GM18508 (cell line): ENCODE data around the gene CCDC69.

Experiments used
- ATAC-seq: cut with Tn5 transposase; IDR thresholded peaks from one replicate; pipeline ENCODE4 v1.9.1; 2021; ENCODE audit warnings: moderate number of reproducible peaks; ENCODE audit not compliant: insufficient read depth, unreplicated experiment

Gene CCDC69

DNA sequence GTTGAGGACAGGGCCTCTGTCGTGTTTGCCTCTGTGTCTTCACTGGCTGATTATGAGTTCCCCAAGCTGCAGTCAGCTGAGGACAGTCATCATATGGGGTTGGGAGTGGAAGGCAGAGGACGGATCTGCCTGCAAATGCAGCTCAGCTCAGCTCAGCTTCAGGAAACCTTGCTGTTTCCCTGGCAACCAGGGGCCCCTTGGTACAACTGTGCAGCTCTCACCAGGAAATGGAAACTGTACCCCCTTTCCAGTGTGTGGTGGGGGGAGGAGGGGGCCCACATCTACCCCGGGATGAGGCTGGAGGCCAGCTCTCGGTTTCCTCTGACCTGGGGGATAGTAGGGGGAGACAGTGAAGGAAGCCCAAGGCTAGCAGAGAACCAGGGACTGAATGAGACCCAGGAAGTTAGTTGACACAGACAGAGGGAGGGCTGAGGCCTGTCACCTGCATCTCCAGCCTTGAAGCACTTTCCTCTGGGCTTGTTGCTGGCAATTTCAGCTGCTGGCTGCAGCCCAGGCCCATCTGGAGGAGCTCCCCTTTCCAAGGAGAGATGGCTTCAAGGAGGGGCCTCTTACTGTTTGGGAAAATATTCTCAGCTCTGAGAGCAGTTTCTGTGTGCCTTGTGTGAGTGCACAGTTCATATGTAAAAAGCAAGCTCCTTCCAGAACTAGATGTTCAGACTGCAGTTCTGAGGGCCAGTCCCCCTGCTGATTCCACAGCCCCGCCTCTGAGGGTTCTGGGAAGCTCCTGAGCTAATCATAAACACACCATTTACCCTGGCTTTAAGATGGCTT is 73.2 kb downstream of the CCDC69 start:
- ATAC-seq: peak; percentile 31

DNA sequence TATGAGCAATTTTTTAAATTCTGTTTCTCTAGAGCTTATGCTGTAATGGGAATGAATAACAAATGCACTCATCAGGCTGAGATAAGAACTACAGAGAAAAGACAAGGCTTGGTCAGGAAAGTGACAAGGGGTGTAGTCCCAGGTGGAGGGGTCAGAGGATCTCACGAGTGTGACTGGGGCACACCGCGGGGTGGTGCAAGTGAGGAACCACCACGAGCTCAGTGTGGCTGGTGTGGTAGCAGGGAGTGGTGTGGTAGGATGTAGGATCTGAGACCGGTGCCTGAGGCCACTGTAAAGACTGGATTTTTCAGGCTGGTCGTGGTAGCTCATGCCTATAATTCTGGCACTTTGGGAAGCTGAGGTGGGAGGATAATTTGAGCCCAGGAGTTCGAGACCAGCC is 75.3 kb downstream of the CCDC69 start:
- ATAC-seq: no peak

DNA sequence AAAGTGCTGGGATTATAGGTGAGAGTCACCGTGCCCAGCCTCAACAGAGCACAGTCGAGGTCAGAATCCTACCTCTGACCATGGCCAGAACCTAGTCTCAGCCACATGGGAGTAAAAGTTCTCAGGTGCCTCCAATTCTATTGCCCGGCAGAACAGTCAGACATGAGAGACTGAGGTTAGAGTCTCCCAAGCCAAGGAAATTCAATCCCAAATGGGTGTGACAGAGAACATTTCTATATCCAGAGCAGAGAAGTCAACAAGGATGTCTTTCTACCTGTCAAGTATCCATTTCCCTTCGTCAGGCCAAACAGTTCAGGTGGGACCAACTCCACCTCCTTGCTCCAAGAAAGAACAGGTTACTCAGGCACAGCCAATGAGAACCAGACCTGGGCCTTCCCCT is 76.9 kb downstream of the CCDC69 start:
- ATAC-seq: no peak

DNA sequence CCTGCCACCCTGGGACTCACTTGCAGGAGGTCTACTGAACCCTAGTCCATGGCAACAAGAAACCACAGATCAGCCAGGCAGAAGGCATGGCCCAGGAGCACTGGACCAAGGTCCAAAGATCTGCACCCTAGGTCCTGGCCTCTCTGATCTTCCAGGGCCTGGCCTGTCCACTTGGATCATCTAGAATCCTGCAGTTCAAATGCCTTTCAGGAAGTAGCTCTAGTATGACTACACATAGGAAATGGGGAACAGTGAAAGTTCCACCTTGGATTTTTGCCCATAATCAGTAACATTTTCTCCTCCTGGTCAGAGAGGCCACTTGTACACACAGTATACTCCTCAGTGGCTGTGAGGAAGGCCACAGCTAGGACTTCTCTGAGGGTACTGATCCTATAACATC is 77.8 kb downstream of the CCDC69 start:
- no peak for ATAC-seq

DNA sequence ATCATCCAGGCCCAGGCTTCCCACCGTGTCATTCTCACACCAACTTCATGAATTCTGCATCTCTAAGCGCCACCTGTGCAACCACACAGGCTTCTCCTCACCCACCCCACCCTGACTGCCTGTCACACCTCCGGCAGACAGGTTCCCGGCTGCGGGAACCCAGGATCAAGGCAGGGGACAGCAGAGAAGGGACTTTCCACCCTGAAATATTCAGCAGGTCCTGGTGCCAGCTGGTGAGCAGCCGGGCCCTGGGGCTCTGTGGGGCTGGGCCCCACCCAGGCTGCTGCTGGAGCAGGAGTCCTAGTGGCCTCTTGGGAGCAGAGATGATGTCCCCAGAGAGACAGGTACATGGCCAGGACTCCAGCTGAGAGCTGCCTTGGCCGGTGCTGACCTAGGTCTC is 79.0 kb downstream of the CCDC69 start:
- no peak for ATAC-seq

DNA sequence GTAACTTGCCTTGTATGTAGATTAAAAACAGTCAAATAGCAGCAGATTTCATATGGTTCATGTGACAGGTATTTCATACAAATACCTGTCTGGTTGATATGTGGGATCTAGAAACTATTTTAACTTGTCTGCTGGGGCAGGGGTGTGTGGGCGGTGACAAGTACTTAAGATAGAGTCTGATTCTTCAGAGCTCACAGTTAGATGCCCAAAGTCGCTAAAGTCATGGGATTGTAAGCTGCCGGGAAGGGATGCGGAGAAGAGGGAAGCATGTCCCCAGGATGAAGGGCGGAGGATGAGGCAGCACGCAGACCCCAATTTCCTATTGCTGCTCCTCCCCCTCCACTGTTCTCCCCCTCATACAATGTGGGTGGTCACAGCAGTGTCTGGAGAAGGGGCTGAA is 79.6 kb downstream of the CCDC69 start:
- ATAC-seq: no peak

DNA sequence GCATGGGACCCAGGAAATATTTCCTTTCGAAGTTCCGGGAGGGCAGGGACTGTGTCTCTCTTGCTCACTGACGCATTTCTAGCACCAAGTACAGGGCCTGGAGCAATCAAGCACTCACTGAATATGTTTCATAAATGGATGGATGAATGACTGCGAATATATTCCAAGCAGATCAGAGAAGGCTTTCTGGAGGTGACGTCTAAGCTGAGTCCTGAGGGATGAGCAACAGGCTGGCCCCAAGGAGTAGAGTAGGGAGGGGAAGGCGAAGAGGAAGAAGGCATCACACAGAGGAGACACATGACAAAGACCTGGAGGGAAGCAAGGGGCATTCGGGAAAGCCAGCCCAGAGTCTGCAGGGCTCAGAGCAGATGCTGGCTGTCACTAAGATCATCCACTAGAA is 80.2 kb downstream of the CCDC69 start:
- no peak for ATAC-seq

DNA sequence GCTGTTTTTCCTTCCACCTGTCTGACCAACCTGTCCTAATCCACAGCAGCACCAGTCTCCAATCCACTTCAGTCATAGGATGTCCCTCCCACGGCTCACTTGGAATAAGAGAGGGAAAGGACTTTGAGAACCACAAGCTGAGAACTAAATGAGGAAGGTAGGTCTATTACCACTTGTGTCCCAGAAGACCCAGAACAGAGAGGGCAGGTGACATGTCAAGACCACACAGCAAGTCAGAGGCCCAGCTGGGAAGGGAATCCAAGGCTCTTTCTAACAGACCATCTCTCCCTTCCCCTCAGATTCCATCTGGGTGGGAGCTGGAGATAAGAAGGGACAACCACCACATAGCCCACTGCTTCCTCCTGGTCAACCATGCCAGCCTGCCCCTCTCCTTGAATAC is 81.0 kb downstream of the CCDC69 start:
- ATAC-seq: no peak

DNA sequence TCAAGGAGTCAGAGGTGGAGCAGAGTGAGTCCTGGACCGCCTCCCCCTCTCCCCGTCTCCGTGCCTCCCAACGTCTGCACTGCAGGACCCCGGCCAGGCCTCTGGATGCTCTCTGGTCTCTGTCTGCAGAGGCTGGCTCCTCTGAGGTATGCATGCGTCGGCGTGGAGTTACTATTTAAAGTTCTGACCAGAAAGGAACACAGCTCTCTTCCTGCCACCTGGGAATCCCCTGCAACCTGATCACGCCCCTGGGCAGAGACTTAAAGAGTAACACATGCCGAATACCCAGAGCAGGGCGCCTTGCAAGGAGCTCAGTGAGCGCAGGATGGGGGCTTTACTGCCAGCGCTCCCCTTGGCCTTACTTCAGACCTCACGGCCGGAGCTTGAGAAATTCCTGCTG is 82.4 kb downstream of the CCDC69 start:
- ATAC-seq: peak; percentile 96

DNA sequence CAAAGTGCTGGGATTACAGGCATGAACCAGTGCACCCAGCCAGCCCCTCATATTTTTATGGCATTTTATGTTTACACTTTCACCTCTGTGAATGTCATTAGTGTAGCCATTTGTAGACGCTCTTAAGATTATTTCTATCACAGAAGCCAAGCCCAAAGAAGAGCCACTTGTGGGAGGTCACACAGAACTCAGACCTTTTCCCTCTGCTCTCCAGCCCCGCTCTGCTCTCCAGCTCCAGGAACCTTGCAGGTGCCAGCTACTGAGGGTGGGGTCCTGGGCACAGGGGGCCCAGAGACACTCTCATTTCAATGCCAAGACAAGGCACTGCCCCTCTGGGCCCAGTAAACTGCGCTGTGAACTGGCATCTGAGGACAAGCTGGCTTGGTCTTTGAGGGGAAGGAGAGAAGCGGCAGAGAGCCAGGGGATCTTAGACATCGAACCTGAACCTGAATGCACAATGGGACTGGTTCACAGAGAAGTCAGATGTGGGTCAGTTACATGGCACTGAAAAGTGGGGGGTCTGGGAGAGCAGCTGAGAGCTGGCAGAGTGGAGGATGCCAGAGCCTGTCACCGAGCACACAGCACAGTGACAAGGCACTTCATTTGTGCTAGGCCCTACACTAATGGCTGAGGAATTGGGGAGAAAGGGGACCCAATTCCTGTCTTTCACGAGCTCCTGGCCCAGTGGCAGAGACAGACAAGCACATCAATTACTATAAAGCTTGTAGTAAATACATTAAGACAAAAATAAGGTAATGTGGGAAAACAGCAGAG is 83.0 kb downstream of the CCDC69 start:
- ATAC-seq: no peak

DNA sequence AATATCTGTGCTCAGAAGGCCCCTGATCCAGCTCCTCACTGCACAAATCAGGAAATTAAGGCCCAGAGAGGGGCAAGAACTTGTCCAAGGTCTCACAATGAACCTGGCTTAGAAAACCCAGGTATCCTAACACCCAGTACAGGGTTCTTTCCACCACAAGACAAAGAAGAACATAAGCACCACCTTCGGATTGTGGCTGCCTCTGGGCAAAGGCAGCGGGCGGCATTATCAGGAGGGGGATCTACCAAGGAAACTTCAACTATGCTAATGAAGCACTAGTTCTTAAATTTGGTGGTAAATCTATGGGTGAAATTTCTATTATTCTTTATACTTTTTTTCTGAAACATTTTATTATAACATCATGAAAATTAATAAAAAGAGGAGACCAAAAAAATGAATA is 84.2 kb downstream of the CCDC69 start:
- ATAC-seq: no peak

DNA sequence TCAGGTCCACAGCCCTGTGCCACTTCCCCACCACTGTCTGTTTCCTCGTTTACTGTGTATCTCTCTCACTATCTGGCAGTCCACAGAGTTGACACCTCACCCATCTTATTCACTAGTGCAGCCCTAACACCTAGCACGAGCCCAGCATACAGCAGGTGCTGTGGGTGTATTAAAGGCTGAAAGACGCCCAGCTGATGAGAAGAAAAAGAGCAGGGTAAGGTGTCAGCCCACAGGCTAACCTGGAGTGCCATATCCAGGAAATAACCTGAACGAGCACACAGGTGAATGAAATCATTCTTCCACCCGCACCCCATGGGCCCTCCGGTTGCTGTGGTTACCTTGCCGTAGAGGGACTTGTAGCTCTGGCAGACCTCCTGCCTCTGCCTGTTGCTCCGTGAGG is 84.9 kb downstream of the CCDC69 start:
- ATAC-seq: no peak

DNA sequence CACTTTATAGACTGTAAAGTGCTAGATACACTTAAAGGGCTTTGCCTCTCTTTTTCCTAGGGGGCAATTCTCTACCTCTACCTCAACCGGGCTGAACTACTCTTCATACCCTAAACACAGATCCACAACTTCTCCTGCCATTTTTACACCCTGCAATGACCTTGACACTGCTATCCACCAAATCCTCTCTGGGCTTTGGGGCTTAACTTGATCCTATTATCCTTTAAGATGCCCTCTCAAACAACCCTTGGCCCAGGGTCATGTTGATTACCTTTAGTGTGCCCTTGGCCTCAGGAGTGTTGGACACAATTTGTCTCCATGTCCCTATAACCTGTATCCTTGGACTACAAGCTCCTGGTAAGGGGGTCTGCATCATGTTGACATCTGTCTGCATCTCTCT is 85.8 kb downstream of the CCDC69 start:
- ATAC-seq: no peak

DNA sequence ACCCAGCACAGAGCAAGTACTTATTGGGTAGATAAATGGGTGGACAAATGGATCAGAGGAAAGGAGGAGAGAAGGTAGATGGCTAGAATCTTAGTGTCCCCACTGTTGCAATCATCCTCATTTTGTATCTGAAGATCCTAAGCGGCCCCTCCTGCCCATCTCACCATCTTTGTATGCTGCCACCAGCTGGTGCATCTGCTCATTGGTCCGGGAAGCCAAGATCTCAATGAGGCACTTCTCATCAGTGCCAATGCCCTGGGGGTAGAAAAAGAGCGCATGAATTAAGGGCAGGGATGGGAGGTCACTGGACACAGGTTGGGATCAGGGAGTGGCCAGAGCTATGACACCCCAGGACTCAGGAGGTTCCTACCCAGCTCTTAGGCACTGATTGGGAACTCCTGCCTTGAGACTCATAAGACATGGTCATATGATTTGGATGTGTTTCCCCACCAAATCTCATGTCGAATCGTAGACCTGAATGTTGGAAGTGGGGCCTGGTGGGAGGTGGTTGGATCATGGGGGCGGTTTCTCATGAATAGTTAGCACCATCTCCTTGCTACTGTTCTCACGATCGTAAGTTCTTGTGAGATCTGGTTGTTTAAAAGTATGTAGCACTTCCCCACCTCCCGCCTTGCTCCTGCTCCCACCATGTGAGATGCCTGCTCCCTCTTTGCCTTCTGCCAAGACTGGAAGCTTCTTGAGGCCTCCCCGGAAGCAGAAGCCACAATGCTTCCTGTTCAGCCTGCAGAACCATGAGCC is 86.6 kb downstream of the CCDC69 start:
- ATAC-seq: no peak

DNA sequence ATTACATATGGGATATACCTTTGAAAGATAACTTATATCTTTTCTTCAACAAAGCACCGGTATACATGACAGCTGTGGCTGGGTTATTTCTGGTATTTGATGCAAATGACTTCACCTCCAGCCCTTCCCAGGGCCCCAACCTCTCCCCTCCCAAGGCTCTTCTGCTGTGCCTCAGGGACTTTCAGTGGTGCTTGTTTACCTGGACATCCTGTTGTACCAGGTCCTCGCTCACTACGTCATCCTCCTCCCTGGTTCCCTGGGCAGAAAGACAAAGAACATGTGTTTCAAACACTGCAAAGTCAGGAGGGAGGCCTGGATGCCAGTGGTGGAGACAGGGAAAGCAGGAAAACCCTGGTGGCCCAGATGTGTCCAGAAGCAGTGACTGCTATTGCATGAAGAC is 89.7 kb downstream of the CCDC69 start:
- ATAC-seq: no peak

DNA sequence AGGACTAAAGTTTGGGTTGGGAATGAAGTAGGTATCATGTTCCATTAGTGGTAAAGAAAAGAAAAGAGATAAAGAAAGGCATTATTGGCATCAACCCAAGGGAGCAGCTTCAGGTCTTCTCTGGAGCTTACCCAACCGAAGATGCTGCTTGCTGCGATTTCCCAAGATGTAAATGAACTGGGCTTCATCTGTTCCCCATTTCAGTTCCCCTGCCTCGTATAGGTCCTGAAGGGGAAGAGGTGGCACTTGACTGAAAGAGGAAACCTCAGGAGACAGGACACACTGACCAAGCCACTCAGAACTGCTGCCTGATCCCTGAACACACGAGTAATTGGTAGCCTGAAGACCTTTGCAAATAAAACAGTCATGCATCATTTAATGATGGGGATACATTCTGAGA is 90.9 kb downstream of the CCDC69 start:
- no peak for ATAC-seq
